Mucosa of descending colon (tissue), 3 donors: ENCODE results near the gene MEG3. TPM values are rescaled to one million over a fixed set of nuclear protein-coding genes. Genes with fewer than 3 reads are reported as not detected.

Source experiments
- ATAC-seq: fragments of 200-7000 bp; cut with Tn5 transposase; one replicate; pipeline ENCODE4 v1.9.1; 2020; ENCODE audit warnings: mild to moderate bottlenecking, moderate library complexity
- DNase-seq, 3 donors: peaks; one replicate each; pipeline ENCODE4 v3.0.0-alpha.2; 2020
- H3K36me3 ChIP-seq: fragments of 200-600 bp; one replicate; pipeline ENCODE4 v1.8.0; 2021; ENCODE audit warnings: low read depth, mild to moderate bottlenecking
- H3K4me1 ChIP-seq: fragments of 200-600 bp; one replicate; pipeline ENCODE4 v1.8.0; 2021; ENCODE audit warnings: low read depth, mild to moderate bottlenecking
- H3K4me3 ChIP-seq: fragments of 200-600 bp; one replicate; pipeline ENCODE4 v1.8.0; 2021; ENCODE audit warnings: mild to moderate bottlenecking
- H3K9me3 ChIP-seq: fragments of 200-600 bp; one replicate; pipeline ENCODE4 v1.8.0; 2021; ENCODE audit warnings: mild to moderate bottlenecking
- CTCF ChIP-seq: fragments of 200-600 bp; IDR thresholded peaks from one replicate; pipeline ENCODE4 v1.8.0; 2022; ENCODE audit warnings: antibody characterized with exemption, mild to moderate bottlenecking
- intact Hi-C, 2 donors: fragments of 100-400 bp; cut with DNase I in 1 of 2; cut with micrococcal nuclease in 1 of 2; formaldehyde crosslinking; loops; one replicate each; pipeline versions ENCODE4 v1.11.0 to v1.11.1; 2022; cut with DNase I, micrococcal nuclease
- total RNA-seq, 3 donors: library from RNA; stranded (reverse); fragmentation: NEBNext Ultra II Directional in 2 of 3; extraction: Animal tissue kit (Norgen Biotek cat#: 25700) in 2 of 3; gene quantifications; one replicate each; pipeline versions ENCODE4 v1.2.1 to v1.2.4, GENCODE V29; 2021 to 2023
- donor health status: DM: no; HTN: no; CAD: no; lungs with moderate emphysema.
- donor health status: DM: no; HTN: no; CAD: no.
- donor health status: DM: no; HTN: yes; CAD: no.

Gene MEG3
- total RNA-seq, 3 donors from 2014 or later = 13.8 to 32.2 (median 16.4) TPM

DNA sequence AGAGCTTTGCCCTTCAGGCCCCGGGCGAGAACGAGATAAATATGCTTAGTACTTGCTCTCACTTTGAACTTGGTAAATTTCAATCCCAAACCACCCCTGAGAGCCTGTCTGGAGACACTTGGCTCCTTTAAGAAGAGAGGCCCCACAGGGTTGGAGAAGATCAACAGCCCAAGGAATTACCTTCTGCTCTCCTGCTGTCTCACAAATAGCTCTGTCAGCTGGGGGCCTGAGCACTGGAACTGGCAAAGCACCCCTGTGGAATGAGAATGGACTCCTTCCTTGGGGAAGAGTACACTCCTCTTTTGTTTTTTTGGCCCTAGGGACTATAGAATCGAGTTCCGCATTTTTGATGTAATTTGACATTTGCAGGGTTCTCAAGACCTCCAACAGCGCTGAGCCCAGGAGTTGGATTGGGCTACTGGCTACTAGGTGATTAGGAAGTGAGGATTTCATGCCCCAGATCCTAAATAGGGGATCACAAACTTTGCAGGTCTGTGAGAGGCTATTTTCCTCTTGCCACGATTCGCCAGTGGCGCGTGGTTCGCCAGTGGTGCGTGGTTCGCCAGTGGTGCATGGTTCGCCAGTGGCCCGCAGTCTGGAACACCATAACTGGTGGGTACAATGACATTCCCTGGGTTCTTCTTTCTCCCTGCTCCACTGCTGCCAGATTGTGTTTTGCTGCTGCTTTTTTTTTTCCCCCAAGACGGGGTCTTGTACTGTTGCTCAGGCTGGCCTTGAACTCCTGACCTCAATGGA, 17.8 kb upstream of the MEG3 start:
- ATAC-seq (no peak), DNase-seq (no peak)
- intact Hi-C loops = no loop called here
- Histone ChIP-seq H3K4me3 (no peak overlapping the region), H3K4me1 (no peaks in the 10 kb centered on the region), H3K9me3 (peaks cover 39% of the 10 kb centered on the region), H3K36me3 (no peaks in the 10 kb centered on the region)
- no peak for TF ChIP-seq CTCF

DNA sequence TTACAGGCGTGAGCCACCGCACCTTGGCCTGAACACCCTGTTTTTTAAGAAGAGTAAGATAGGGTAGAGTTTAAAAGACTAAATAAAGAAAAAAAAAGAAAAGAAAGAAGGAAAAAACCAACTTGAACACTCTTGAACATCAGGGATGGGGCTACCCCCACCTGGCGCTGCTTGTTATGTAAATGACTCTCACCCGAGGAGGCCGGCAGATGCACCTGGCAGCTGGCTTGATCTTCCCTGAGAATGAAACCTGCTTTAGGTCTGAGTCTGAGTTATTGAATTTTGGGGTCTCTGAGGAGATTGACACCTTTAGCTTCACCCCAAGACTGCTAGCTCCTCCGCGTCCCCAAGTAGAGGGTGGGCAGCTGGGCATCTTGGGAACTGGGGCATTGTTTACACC, 15.5 kb upstream of the MEG3 start:
- Histone ChIP-seq H3K4me1 (no peaks in the 10 kb centered on the region), H3K9me3 (peaks cover 39% of the 10 kb centered on the region), H3K4me3 (no peak overlapping the region), H3K36me3 (no peaks in the 10 kb centered on the region)
- TF ChIP-seq CTCF = no peak
- ATAC-seq (no peak), DNase-seq (no peak)
- intact Hi-C loops = no loop called here

- Histone ChIP-seq H3K4me3 (no peak overlapping the region), H3K4me1 (no peaks in the 10 kb centered on the region), H3K9me3 (peaks cover 39% of the 10 kb centered on the region), H3K36me3 (no peaks in the 10 kb centered on the region)
- DNase-seq (no peak), ATAC-seq (no peak)
- intact Hi-C loops = no loop called here
- TF ChIP-seq CTCF = no peak
Observed at GRCh38 chr14:100810861-100811461, 15.0 kb upstream of the MEG3 start.

DNA sequence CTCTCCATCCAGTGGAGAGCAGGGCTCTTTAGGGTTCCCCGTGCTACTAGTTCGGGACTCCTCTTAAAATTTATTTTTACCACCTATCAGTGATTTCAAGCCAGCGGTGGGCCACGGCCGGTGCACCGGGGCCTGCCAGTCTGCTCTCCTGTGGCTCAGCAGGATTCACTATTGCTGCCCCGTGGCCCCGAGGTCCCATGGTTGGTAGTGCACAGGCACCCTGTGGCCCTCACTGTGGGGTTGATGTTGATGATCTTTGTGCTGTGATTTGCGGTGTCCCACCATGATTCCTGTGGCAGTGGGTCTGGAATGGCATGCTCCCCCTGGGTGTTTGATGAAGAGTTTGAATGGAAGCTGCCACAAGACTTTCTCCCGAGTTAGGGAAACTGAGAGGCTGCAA, 12.6 kb upstream of the MEG3 start:
- intact Hi-C loops = no loop called here
- ATAC-seq (no peak), DNase-seq (no peak)
- H3K4me1 ChIP-seq = no peaks in the 10 kb centered on the region
- H3K9me3 ChIP-seq = peaks cover 29% of the 10 kb centered on the region
- H3K4me3 ChIP-seq = no peak overlapping the region
- TF ChIP-seq CTCF = no peak
- H3K36me3 ChIP-seq = no peaks in the 10 kb centered on the region

DNA sequence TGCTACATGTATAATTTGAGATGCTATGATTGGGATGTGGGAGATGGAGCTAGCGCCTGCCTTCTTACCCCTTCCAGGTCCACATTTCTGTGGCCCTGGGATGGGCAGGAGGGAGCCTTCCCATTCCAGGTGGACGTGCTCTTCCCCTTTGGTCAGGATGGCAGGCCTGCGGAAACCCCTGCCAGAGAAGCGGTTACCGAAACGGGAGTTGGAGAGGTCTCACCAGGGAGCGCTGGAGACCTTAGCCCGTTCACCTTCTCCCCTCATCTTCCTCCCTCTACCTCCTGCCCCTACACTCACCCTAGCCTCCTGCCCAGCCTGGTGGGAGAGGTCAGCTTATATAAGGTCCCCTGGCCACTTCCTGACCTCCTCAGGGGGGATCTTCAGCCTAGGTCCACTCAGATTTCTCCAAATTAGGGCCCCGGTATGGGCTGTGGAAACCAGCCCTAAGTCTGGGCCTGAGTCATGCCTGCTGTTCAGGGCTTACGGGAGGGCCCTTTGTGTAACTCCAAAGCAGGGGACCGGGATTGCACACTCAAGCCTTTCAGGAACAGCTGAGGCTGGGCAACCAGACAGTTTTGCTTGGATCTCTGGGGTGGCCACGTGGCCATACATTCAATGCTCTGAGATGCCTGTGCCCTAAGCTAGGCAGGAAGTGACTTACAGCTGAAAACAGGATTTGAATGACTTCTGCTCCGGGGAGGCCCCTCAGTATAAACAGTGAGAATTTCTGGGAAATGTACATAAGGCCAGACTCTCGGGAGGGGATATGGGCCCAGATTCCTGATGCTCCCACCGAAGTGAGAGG, 10.2 kb upstream of the MEG3 start:
- H3K9me3 ChIP-seq = peaks cover 7% of the 10 kb centered on the region
- TF ChIP-seq CTCF = no peak
- no peak overlapping the region for H3K4me3 ChIP-seq
- intact Hi-C loops = no loop called here
- ATAC-seq (peak; percentile 27), DNase-seq (no peak)
- H3K36me3 ChIP-seq = no peaks in the 10 kb centered on the region
- H3K4me1 ChIP-seq = no peaks in the 10 kb centered on the region
